GM12878 (cell line): Measurements from ENCODE around the gene RNF130. TPM values are rescaled to one million over a fixed set of nuclear protein-coding genes. Genes with fewer than 3 reads are reported as not detected.

Experiments
- ATAC-seq: fragments of 200-7000 bp; cut with Tn5 transposase; 3 replicates; pipeline ENCODE4 v1.9.1; 2020; ENCODE audit warnings: mild to moderate bottlenecking, moderate library complexity
- BruUV-seq: library from RNA; stranded (reverse); fragments of 400-500 nt; replicated peaks from 2 replicates; lab custom pipeline; 2021; lab: Mats Ljungman, UMichigan
- CTCF ChIA-PET: fragments of 300-600 bp; sonication (Branson Sonifier 250); formaldehyde crosslinking; extraction: SDS; loops from one replicate; lab custom pipeline; 2021; ENCODE audit warnings: inconsistent platforms; lab: Yijun Ruan, JAX
- POLR2A ChIA-PET: fragments of 350-600 bp; formaldehyde crosslinking; extraction: SDS; loops from one replicate; lab custom pipeline; 2021; ENCODE audit warnings: inconsistent platforms; lab: Charles Lee
- RAD21 ChIA-PET: fragments of 300-600 bp; sonication (Branson Sonifier 250); formaldehyde crosslinking; loops from one replicate; lab custom pipeline; 2023; ENCODE audit warnings: antibody characterized with exemption; ENCODE audit not compliant: unreplicated experiment; lab: Charles Lee
- SMC1A ChIA-PET: fragments of 300-600 bp; sonication (Branson Sonifier 250); formaldehyde crosslinking; loops from one replicate; lab custom pipeline; 2023; ENCODE audit not compliant: unreplicated experiment, uncharacterized antibody; lab: Charles Lee
- DNase-seq: peaks from one replicate; pipeline ENCODE4 v3.0.0-alpha.2; 2011; ENCODE audit warnings: low read depth, low spot score
- FAIRE-seq: peaks from 3 replicates; lab custom pipeline; 2011; peaks lifted over from hg19 to GRCh38; lab: Jason Lieb, UNC
- H2AFZ ChIP-seq: 2 replicates; pipeline ENCODE4 v1.6.0; 2011; ENCODE audit warnings: low read depth, low read length, control low read depth; ENCODE audit not compliant: control insufficient read depth
- H3K27ac ChIP-seq: 2 replicates; pipeline ENCODE4 v1.5.1; 2011; ENCODE audit warnings: control low read depth; ENCODE audit not compliant: control insufficient read depth, insufficient read depth
- H3K27me3 ChIP-seq, 2 experiments: replicated peaks in 1 of 2; 2 replicates each; pipeline versions ENCODE4 v1.6.0 to v1.6.1; 2011; ENCODE audit warnings: low read length in 1 of 2; ENCODE audit not compliant: control insufficient read depth in 2 of 2, insufficient read depth in 2 of 2
- H3K36me3 ChIP-seq, 2 experiments: 2 replicates each; pipeline ENCODE4 v1.5.1; 2011; ENCODE audit warnings: low read length in 1 of 2; ENCODE audit not compliant: control insufficient read depth in 2 of 2, insufficient read depth in 2 of 2
- H3K4me1 ChIP-seq: 2 replicates; pipeline ENCODE4 v1.6.1; 2011; ENCODE audit warnings: mild to moderate bottlenecking, low read length, moderate library complexity, mixed read lengths; ENCODE audit not compliant: control insufficient read depth, insufficient read depth
- H3K4me2 ChIP-seq: 2 replicates; pipeline ENCODE4 v1.6.0; 2011; ENCODE audit warnings: control low read depth; ENCODE audit not compliant: control insufficient read depth, insufficient read depth
- H3K4me3 ChIP-seq: fragments of 200-600 bp; sonication (generic); 2 replicates; pipeline ENCODE4 v1.5.1; 2016
- H3K79me2 ChIP-seq: 2 replicates; pipeline ENCODE4 v1.6.0; 2011; ENCODE audit warnings: low read length; ENCODE audit not compliant: control insufficient read depth, insufficient read depth
- H3K9ac ChIP-seq: 2 replicates; pipeline ENCODE4 v1.8.0; 2011; ENCODE audit warnings: low read length, control low read depth, mixed read lengths; ENCODE audit not compliant: control insufficient read depth, insufficient read depth
- H3K9me3 ChIP-seq: replicated peaks from 3 replicates; pipeline ENCODE4 v1.5.1; 2011; ENCODE audit warnings: mild to moderate bottlenecking, low read length; ENCODE audit not compliant: control insufficient read depth, insufficient read depth
- H4K20me1 ChIP-seq: 2 replicates; pipeline ENCODE4 v1.6.0; 2011; ENCODE audit not compliant: control insufficient read depth, insufficient read depth
- CHD2 ChIP-seq: IDR thresholded peaks from 2 replicates; pipeline ENCODE4 v1.6.1; 2011; ENCODE audit warnings: low read depth, low read length, improper control_type of control experiment, borderline replicate concordance
- CREM ChIP-seq: IDR thresholded peaks from 2 replicates; pipeline ENCODE4 v1.6.1; 2014; ENCODE audit warnings: antibody characterized with exemption, low read depth
- EGR1 ChIP-seq, 2 experiments: IDR thresholded peaks; 1 replicate in 1 of 2; 2 replicates in 1 of 2; pipeline ENCODE4 v1.6.1; 2011 to 2012; ENCODE audit warnings: low read depth in 2 of 2, low read length in 2 of 2, borderline replicate concordance in 1 of 2, mild to moderate bottlenecking in 1 of 2, moderate library complexity in 1 of 2
- IKZF1 ChIP-seq: fragments of 450-650 bp; conservative IDR thresholded peaks from 2 replicates; pipeline ENCODE4 v1.6.1; 2017; ENCODE audit warnings: antibody characterized with exemption, mild to moderate bottlenecking
- IRF4 ChIP-seq: IDR thresholded peaks from 2 replicates; pipeline ENCODE4 v1.6.1; 2011; ENCODE audit warnings: low read depth, low read length
- MXI1 ChIP-seq: fragments of 150-350 bp; IDR thresholded peaks from 2 replicates; pipeline ENCODE4 v1.6.1; 2011; ENCODE audit warnings: low read depth, mild to moderate bottlenecking, inconsistent platforms, low read length, improper control_type of control experiment
- NFYA ChIP-seq: IDR thresholded peaks from 2 replicates; pipeline ENCODE4 v1.6.1; 2011; ENCODE audit warnings: low read depth, mild to moderate bottlenecking, low read length, improper control_type of control experiment, borderline replicate concordance
- PAX5 ChIP-seq: IDR thresholded peaks from 2 replicates; pipeline ENCODE4 v1.6.1; 2011; ENCODE audit warnings: low read depth, low read length, borderline replicate concordance
- RELA ChIP-seq: fragments of 450-650 bp; IDR thresholded peaks from 2 replicates; pipeline ENCODE4 v1.8.0; 2014; ENCODE audit warnings: borderline replicate concordance; ENCODE audit not compliant: partially characterized antibody
- SP1 ChIP-seq: IDR thresholded peaks from one replicate; pipeline ENCODE4 v1.6.1; 2011; ENCODE audit warnings: low read depth, low read length
- TCF7 ChIP-seq: IDR thresholded peaks from 2 replicates; pipeline ENCODE4 v1.6.1; 2014; ENCODE audit warnings: antibody characterized with exemption, borderline replicate concordance
- ZNF217 ChIP-seq: fragments of 450-650 bp; IDR thresholded peaks from 2 replicates; pipeline ENCODE4 v1.6.1; 2017; ENCODE audit warnings: antibody characterized with exemption, mild to moderate bottlenecking
- ZNF687 ChIP-seq: fragments of 450-650 bp; IDR thresholded peaks from 2 replicates; pipeline ENCODE4 v1.6.1; 2017; ENCODE audit warnings: mild to moderate bottlenecking, moderate library complexity
- WGBS: methylation state at CpG from one replicate; pipeline ENCODE4 v1.1.6; 2016; ENCODE audit warnings: low lambda C conversion rate; ENCODE audit not compliant: insufficient replicate concordance, insufficient coverage; ENCODE audit errors: missing lambda C conversion rate; 5-methylcytosine and 5-hydroxymethylcytosine counted together
- in situ Hi-C: fragments of 300-500 bp; cut with MboI; formaldehyde crosslinking; loops from 9 replicates; pipeline ENCODE4 v1.14.3; 2018; ENCODE audit warnings: mixed read lengths
- intact Hi-C: fragments of 100-400 bp; cut with micrococcal nuclease; formaldehyde crosslinking; loops from one replicate; pipeline ENCODE4 v1.14.2; 2022; ENCODE audit not compliant: unreplicated experiment
- polyA plus RNA-seq, 11 experiments: library from polyadenylated mRNA; depleted of rRNA in 4 of 11; unstranded in 6 of 11; stranded (reverse) in 5 of 11; fragments of >200 nt; fragmentation: Nextera tagmentation in 4 of 11; fragmentation: Illumina TruSeq in 1 of 11; extraction: Ambion mirVana in 4 of 11; extraction: Trizol in 1 of 11; gene quantifications; 1 replicate in 1 of 11; 2 replicates in 10 of 11; pipeline versions ENCODE4 v1.2.1 to v1.2.3, GENCODE V29; 2011 to 2016; ENCODE audit warnings: inconsistent platforms in 2 of 11, missing spikeins in 2 of 11, low read depth in 1 of 11
- total RNA-seq, 4 experiments: library from RNA; depleted of rRNA in 3 of 4; stranded (reverse); fragments of >200 nt in 3 of 4; fragmentation: Illumina TruSeq in 1 of 4; extraction: Trizol in 1 of 4; gene quantifications; 2 replicates each; pipeline versions ENCODE4 v1.2.1 to v1.2.3, GENCODE V29; 2013 to 2021

RNF130 gene
- total and polyA plus RNA-seq, 10 of the 15 experiments (the other 5 are each of a cell fraction or from before 2014, with no cell fraction given), result 0.04 to 0.36 (median 0.11) TPM; not detected in 1

- CTCF ChIA-PET, result no interaction called here
- no TSS peak for BruUV-seq
- no peak for FAIRE-seq
Observed at GRCh38 chr5:179919487-179920060, 152.0 kb downstream of the RNF130 start.

GRCh38 chr5:179918742-179919486 lies 152.6 kb downstream of the RNF130 start:
- no peaks in the 10 kb centered on the region for H3K27me3 ChIP-seq
- ATAC-seq (no peak), FAIRE-seq (no peak), DNase-seq (no peak)
- intact Hi-C loops, result no loop called here
- CTCF ChIA-PET, result no interaction called here
- no peak overlapping the region for H2AFZ ChIP-seq
- BruUV-seq, result no TSS peak
- H4K20me1 ChIP-seq, result no peaks in the 10 kb centered on the region
- no peak overlapping the region for H3K4me3 ChIP-seq
- no peaks in the 10 kb centered on the region for H3K79me2 ChIP-seq
- no peaks in the 10 kb centered on the region; the same call in 1 of the 3 replicates for H3K9me3 ChIP-seq
- POLR2A ChIA-PET, result no interaction called here
- in situ Hi-C loops, result no loop called here
- H3K9ac ChIP-seq, result no peak overlapping the region
- no peak overlapping the region for H3K27ac ChIP-seq
- no peaks in the 10 kb centered on the region for H3K36me3 ChIP-seq
- RAD21 ChIA-PET, result no interaction called here
- SMC1A ChIA-PET, result no interaction called here
- no peak overlapping the region for H3K4me2 ChIP-seq
- 87% methylated on average over 19 of the region's 19 CpGs for WGBS
- peaks cover 7% of the 10 kb centered on the region for H3K4me1 ChIP-seq
- TF ChIP-seq TCF7 (no peak), PAX5 (no peak), SP1 (no peak), IKZF1 (no peak), ZNF687 (no peak), NFYA (no peak), MXI1 (no peak), EGR1 (IDR thresholded peaks at IDR 0.05; ENCODE audit: borderline replicate concordance in 1 of 2, low read depth in 2 of 2, low read length in 2 of 2) (no peak)

More at GRCh38 chr5:179919487-179920060, 152.0 kb downstream of the RNF130 start:
- H3K79me2 ChIP-seq, result no peaks in the 10 kb centered on the region
- WGBS, result 54% methylated on average over 20 of the region's 20 CpGs
- H3K4me3 ChIP-seq, result no peak overlapping the region
- in situ Hi-C loops (no loop called here), intact Hi-C loops (no loop called here)
- no peak overlapping the region for H2AFZ ChIP-seq
- H3K27ac ChIP-seq, result no peak overlapping the region
- ChIA-PET POLR2A (no interaction called here), SMC1A (no interaction called here), RAD21 (no interaction called here)
- H3K4me1 ChIP-seq, result peaks cover 7% of the 10 kb centered on the region
- no peaks in the 10 kb centered on the region; the same call in 1 of the 3 replicates for H3K9me3 ChIP-seq
- no peak overlapping the region for H3K4me2 ChIP-seq
- H3K36me3 ChIP-seq, result no peaks in the 10 kb centered on the region
- TF ChIP-seq ZNF217 (no peak), IRF4 (no peak), RELA (no peak), CHD2 (no peak), CREM (no peak)
- H4K20me1 ChIP-seq, result no peaks in the 10 kb centered on the region
- H3K27me3 ChIP-seq, result no peaks in the 10 kb centered on the region
- H3K9ac ChIP-seq, result no peak overlapping the region
- ATAC-seq (no peak), DNase-seq (no peak)
